SK-N-SH (cell line): ENCODE measurements around the gene ARFGEF2. TPM values are rescaled to one million over a fixed set of nuclear protein-coding genes. Genes with fewer than 3 reads are reported as not detected.

Source experiments
- CTCF ChIA-PET: fragments of 300-600, 350-600 bp; formaldehyde crosslinking; extraction: SDS; loops from one replicate; lab custom pipeline; 2021; lab: Yijun Ruan, JAX
- POLR2A ChIA-PET: fragments of 350-600 bp; sonication (Branson Sonifier 250); formaldehyde crosslinking; extraction: SDS; loops from one replicate; lab custom pipeline; 2020; ENCODE audit warnings: antibody characterized with exemption, inconsistent platforms; lab: Yijun Ruan, JAX
- DNase-seq: peaks from one replicate; pipeline ENCODE4 v3.0.0; 2012
- H2AFZ ChIP-seq: fragments of 200-600 bp; sonication (generic); 2 replicates; pipeline ENCODE4 v1.8.1; 2016; ENCODE audit warnings: antibody characterized with exemption, mild to moderate bottlenecking, low read depth
- H3F3A ChIP-seq: fragments of 200-600 bp; sonication (generic); replicated peaks from 2 replicates; pipeline ENCODE3; 2016; ENCODE audit warnings: antibody characterized with exemption, mild to moderate bottlenecking; ENCODE audit not compliant: insufficient read depth
- H3K27ac ChIP-seq, 2 experiments: fragments of 200-500 bp in 1 of 2; fragments of 200-600 bp in 1 of 2; sonication (Bioruptor generic) in 1 of 2; sonication (generic), shearing (Covaris generic) in 1 of 2; 2 replicates each; pipeline versions ENCODE4 v1.5.1 to v1.6.1; 2014 to 2016; ENCODE audit warnings: low read depth in 2 of 2, inconsistent platforms in 1 of 2, low read length in 1 of 2, mild to moderate bottlenecking in 1 of 2, mixed read lengths in 1 of 2
- H3K27me3 ChIP-seq: fragments of 200-600 bp; sonication (generic), shearing (Covaris generic); 2 replicates; pipeline ENCODE4 v1.6.1; 2016; ENCODE audit warnings: mixed run types; ENCODE audit not compliant: insufficient read depth
- H3K36me3 ChIP-seq, 2 experiments: fragments of 200-500 bp in 1 of 2; fragments of 200-600 bp in 1 of 2; sonication (Bioruptor generic) in 1 of 2; sonication (generic) in 1 of 2; replicated peaks in 1 of 2; 2 replicates each; pipeline versions ENCODE3 to v1.5.1; 2014 to 2016; ENCODE audit warnings: low read length in 1 of 2, mild to moderate bottlenecking in 1 of 2; ENCODE audit not compliant: insufficient read depth in 2 of 2, control insufficient read depth in 1 of 2
- H3K4me1 ChIP-seq, 2 experiments: fragments of 200-500 bp in 1 of 2; fragments of 200-600 bp in 1 of 2; sonication (Bioruptor generic) in 1 of 2; sonication (generic), shearing (Covaris generic) in 1 of 2; 2 replicates each; pipeline versions ENCODE4 v1.5.1 to v1.6.1; 2014 to 2016; ENCODE audit warnings: low read depth in 1 of 2, low read length in 1 of 2, mixed run types in 1 of 2; ENCODE audit not compliant: insufficient read depth in 2 of 2, control insufficient read depth in 1 of 2
- H3K4me2 ChIP-seq: fragments of 200-600 bp; sonication (generic), shearing (Covaris generic); 2 replicates; pipeline ENCODE4 v1.6.1; 2017; ENCODE audit warnings: mixed run types
- H3K4me3 ChIP-seq, 2 experiments: fragments of 200-500 bp in 1 of 2; fragments of 200-600 bp in 1 of 2; sonication (Bioruptor generic) in 1 of 2; sonication (generic), shearing (Covaris generic) in 1 of 2; 2 replicates each; pipeline versions ENCODE4 v1.5.1 to v1.8.1; 2014 to 2016; ENCODE audit warnings: low read depth in 2 of 2, inconsistent platforms in 1 of 2, low read length in 1 of 2, mild to moderate bottlenecking in 1 of 2, mixed read lengths in 1 of 2, moderate library complexity in 1 of 2
- H3K79me2 ChIP-seq: fragments of 200-600 bp; sonication (generic); 2 replicates; pipeline ENCODE4 v1.8.1; 2017; ENCODE audit warnings: mild to moderate bottlenecking; ENCODE audit not compliant: insufficient read depth
- H3K9ac ChIP-seq: fragments of 200-600 bp; sonication (generic); 2 replicates; pipeline ENCODE4 v1.6.1; 2017; ENCODE audit warnings: mixed run types
- H3K9me2 ChIP-seq: fragments of 200-600 bp; sonication (generic); 2 replicates; pipeline ENCODE4 v1.6.1; 2017; ENCODE audit warnings: mixed run types
- H3K9me3 ChIP-seq: fragments of 200-600 bp; sonication (generic); 2 replicates; pipeline ENCODE4 v1.6.1; 2017; ENCODE audit warnings: mixed run types, mild to moderate bottlenecking, moderate library complexity
- H4K20me1 ChIP-seq: fragments of 200-600 bp; sonication (generic); 2 replicates; pipeline ENCODE4 v1.6.1; 2017; ENCODE audit warnings: mild to moderate bottlenecking, mixed run types; ENCODE audit not compliant: insufficient read depth
- CHD2 ChIP-seq: fragments of 150-350 bp; IDR thresholded peaks from 2 replicates; pipeline ENCODE4 v1.6.1; 2018; ENCODE audit warnings: low read length; ENCODE audit not compliant: partially characterized antibody
- ELF1 ChIP-seq: IDR thresholded peaks from 2 replicates; pipeline ENCODE4 v1.4.0; 2012
- FOSL2 ChIP-seq: IDR thresholded peaks from 2 replicates; pipeline ENCODE4 v1.4.0; 2012; ENCODE audit warnings: low read depth, mild to moderate bottlenecking, moderate library complexity, borderline replicate concordance
- GATA2 ChIP-seq: sonication (generic); formaldehyde crosslinking; IDR thresholded peaks from 2 replicates; pipeline ENCODE4 v1.5.0; 2020; ENCODE audit warnings: mild to moderate bottlenecking, missing genetic modification reagents
- MEF2A ChIP-seq: IDR thresholded peaks from 2 replicates; pipeline ENCODE4 v1.4.0; 2012; ENCODE audit warnings: low read depth, borderline replicate concordance
- MXI1 ChIP-seq: IDR thresholded peaks from 2 replicates; pipeline ENCODE4 v1.6.1; 2012; ENCODE audit warnings: mild to moderate bottlenecking, low read depth, low read length, improper control_type of control experiment
- NFIC ChIP-seq: IDR thresholded peaks from 2 replicates; pipeline ENCODE4 v1.4.0; 2012; ENCODE audit warnings: borderline replicate concordance
- PBX3 ChIP-seq: IDR thresholded peaks from 2 replicates; pipeline ENCODE4; 2012
- TAF1 ChIP-seq: IDR thresholded peaks from 2 replicates; pipeline ENCODE4 v1.6.1; 2012; ENCODE audit warnings: low read depth, mild to moderate bottlenecking, low read length, moderate library complexity, borderline replicate concordance
- TCF12 ChIP-seq: IDR thresholded peaks from 2 replicates; pipeline ENCODE4 v1.4.0; 2012
- ZBTB33 ChIP-seq: IDR thresholded peaks from 2 replicates; pipeline ENCODE4 v1.4.0; 2012; ENCODE audit warnings: low read depth, borderline replicate concordance
- WGBS: methylation state at CpG from one replicate; pipeline ENCODE4 v1.1.6; 2017; ENCODE audit warnings: low lambda C conversion rate; 5-methylcytosine and 5-hydroxymethylcytosine counted together
- polyA plus RNA-seq, 3 experiments: library from polyadenylated mRNA; depleted of rRNA; stranded (reverse); fragments of >200 nt; gene quantifications; 2 replicates each; pipeline ENCODE4 v1.2.3, GENCODE V29; 2012

ARFGEF2 gene
- polyA plus RNA-seq, 1 of the 3 experiments (the other 2 are of a cell fraction) = 6.1 TPM

DNA sequence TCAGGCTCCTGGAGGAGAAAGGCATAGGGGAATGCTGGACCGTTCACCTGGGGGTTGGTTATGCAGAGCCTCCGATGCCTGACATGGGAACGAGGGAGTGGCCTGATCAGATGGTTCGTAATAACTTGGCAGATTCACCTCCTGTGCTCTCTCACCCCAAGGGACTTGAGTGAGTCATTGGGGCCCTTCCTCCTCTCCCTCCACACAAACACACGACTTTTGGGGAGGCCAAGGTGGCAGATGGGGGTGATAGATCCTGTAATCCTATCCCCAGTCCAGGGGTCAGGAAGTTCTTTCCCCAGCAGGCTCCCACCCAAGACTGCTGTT is 45.6 kb upstream of the ARFGEF2 start:
- no peak for TF ChIP-seq TCF12
- no peak for TF ChIP-seq ELF1
- no peak for TF ChIP-seq CHD2
- TF ChIP-seq TAF1 = no peak
- WGBS = 67% methylated on average over 3 of the region's 5 CpGs
- Histone ChIP-seq H3K4me2 (no peak overlapping the region), H3K4me3 (no peak overlapping the region), H3F3A (no peaks in the 10 kb centered on the region), H3K27ac (no peak overlapping the region), H2AFZ (no peak overlapping the region), H3K4me1 (peaks cover 0 to 6% of the 10 kb centered on the region in 2 experiments; a peak in 1 of 4 replicates), H3K9me3 (no peaks in the 10 kb centered on the region), H4K20me1 (no peaks in the 10 kb centered on the region), H3K79me2 (no peaks in the 10 kb centered on the region), H3K27me3 (no peaks in the 10 kb centered on the region), H3K9me2 (no peaks in the 10 kb centered on the region), H3K36me3 (no peaks in the 10 kb centered on the region), H3K9ac (no peak overlapping the region)
- ChIA-PET POLR2A (no interaction called here), CTCF (interaction anchor here (1.2 to 1.3 kb wide), 2 partner anchors 218 to 225 kb away, joined by 3 to 6 read pairs; no protein-coding TSS in a partner anchor)
- DNase-seq = no peak

DNA sequence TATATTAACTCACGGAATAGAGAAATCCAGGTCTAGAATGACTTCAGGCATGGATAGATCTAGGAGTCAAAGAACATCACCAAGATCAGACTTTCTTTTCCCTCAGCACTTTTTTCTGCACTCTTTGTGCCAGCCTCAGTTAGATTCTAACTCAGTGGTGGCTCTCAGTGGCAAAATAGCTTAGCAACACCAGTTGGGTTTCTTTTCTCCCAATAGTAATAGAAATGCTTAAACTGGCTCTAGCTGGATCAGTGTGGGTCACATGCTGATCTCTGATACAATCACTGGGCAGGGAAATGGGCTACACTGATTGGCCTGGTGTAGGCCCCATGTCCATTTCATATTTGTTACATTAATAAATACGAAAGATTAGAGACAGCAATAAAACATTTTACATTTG is 44.2 kb upstream of the ARFGEF2 start:
- TF ChIP-seq ZBTB33 (no peak), TCF12 (no peak), NFIC (no peak), MEF2A (no peak), PBX3 (no peak), FOSL2 (no peak), GATA2 (CRISPR knock-in tag) (no peak), MXI1 (no peak)
- CTCF ChIA-PET = interaction anchor here (0.7 to 1.7 kb wide), 3 partner anchors 9 to 220 kb away, joined by 3 to 5 read pairs (median 3); no protein-coding TSS in a partner anchor

More for the DNA sequence above, 44.2 kb upstream of the ARFGEF2 start:
- no peaks in the 10 kb centered on the region for H3K36me3 ChIP-seq
- no peaks in the 10 kb centered on the region for H3F3A ChIP-seq
- no peak overlapping the region for H3K27ac ChIP-seq
- no peak for DNase-seq
- 49% methylated on average over 2 of the region's 2 CpGs for WGBS
- no peaks in the 10 kb centered on the region for H3K9me3 ChIP-seq
- POLR2A ChIA-PET = no interaction called here
- H3K4me3 ChIP-seq = no peak overlapping the region
- H3K9me2 ChIP-seq = no peaks in the 10 kb centered on the region
- no peaks in the 10 kb centered on the region for H3K79me2 ChIP-seq
- no peak overlapping the region for H3K9ac ChIP-seq
- H4K20me1 ChIP-seq = no peaks in the 10 kb centered on the region
- no peak overlapping the region for H2AFZ ChIP-seq
- peaks cover 0 to 6% of the 10 kb centered on the region in 2 experiments; a peak in 1 of 4 replicates for H3K4me1 ChIP-seq
- H3K27me3 ChIP-seq = no peaks in the 10 kb centered on the region
- no peak overlapping the region for H3K4me2 ChIP-seq
